HG03025 (cell line): ENCODE results near the gene BHLHE40.

ENCODE experiments used
- ATAC-seq: cut with Tn5 transposase; IDR thresholded peaks from one replicate; pipeline ENCODE4 v1.9.1; 2021; ENCODE audit warnings: mild to moderate bottlenecking, moderate library complexity; ENCODE audit not compliant: unreplicated experiment, low FRiP score

The BHLHE40 gene

GRCh38 chr3:4979428-4980228, at the start of gene BHLHE40:
TSS of gene BHLHE40 (plus strand) at chr3:4979437. CDS start at chr3:4979719, 282 bp downstream.
- ATAC-seq, result peak; percentile 11

GRCh38 chr3:4930501-4930900, 48.7 kb upstream of the BHLHE40 start:
- ATAC-seq, result no peak

DNA sequence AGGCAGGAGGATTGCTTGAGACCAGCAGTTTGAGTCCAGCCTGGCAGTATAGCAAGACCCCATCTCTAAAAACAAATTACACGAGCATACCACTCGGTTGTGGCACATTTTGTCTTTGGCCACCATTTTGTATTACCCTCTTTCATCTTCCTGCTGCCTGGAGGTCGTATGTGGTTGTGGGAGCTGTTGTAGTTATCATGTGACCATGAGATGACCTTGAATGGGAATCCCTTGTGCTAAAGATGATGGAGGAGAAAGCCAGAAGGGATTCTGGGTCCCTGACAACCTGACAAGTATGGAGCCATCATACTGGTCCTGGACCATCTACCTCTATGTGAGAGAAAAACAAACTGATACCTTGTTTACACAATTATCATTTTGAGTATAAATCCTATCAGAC, 45.2 kb upstream of the BHLHE40 start:
- no peak for ATAC-seq

- no peak for ATAC-seq
Observed at GRCh38 chr3:4935347-4935746, 43.9 kb upstream of the BHLHE40 start.

- no peak for ATAC-seq
Observed at GRCh38 chr3:4936982-4937614, 42.1 kb upstream of the BHLHE40 start.

GRCh38 chr3:4938281-4938982, 40.8 kb upstream of the BHLHE40 start:
- no peak for ATAC-seq

DNA sequence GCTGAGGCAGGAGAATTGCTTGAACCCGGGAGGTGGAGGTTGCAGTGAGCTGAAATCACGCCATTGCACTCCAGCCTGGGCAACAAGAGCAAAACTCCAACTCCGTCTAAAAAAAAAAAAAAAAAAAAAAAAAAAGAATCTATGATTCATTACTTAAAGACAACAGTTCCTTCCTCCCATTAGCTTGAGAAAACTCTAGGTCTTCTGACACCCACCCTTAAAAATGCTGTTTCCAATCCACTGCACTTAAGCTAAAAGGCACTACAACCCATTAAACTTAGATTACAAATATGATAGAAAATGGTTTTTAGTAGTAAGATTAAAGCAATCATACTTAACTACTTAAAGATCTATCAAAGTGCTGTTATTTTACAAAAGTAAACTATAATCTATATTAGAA, 40.0 kb upstream of the BHLHE40 start:
- ATAC-seq, result no peak

- no peak for ATAC-seq
Observed at GRCh38 chr3:4940985-4941384, 38.3 kb upstream of the BHLHE40 start.

- ATAC-seq, result no peak
Observed at GRCh38 chr3:4943549-4943948, 35.7 kb upstream of the BHLHE40 start.

GRCh38 chr3:4945324-4945723, 33.9 kb upstream of the BHLHE40 start:
- ATAC-seq, result no peak

- no peak for ATAC-seq
Observed at GRCh38 chr3:4947028-4947427, 32.2 kb upstream of the BHLHE40 start.

DNA sequence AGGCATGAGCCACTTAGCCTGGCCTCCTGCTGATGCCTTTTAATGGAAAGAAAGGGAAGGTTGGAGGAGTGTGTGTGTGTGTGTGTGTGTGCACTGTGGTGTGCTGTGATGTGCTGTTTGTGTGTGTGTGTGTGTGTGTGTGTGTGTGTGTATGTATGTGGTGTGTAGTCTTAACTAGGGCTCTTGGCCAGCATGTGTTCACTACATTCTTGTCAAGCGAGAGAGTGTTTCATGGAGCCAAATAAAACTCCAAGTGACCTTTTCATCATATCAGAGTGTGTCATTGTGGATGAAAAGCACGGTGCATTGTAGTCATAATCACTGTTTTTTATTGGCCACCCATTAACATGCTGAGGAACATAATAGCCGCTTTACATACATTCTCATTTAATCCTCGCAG, 30.8 kb upstream of the BHLHE40 start:
- ATAC-seq, result no peak

GRCh38 chr3:4949004-4949403, 30.2 kb upstream of the BHLHE40 start:
- no peak for ATAC-seq

DNA sequence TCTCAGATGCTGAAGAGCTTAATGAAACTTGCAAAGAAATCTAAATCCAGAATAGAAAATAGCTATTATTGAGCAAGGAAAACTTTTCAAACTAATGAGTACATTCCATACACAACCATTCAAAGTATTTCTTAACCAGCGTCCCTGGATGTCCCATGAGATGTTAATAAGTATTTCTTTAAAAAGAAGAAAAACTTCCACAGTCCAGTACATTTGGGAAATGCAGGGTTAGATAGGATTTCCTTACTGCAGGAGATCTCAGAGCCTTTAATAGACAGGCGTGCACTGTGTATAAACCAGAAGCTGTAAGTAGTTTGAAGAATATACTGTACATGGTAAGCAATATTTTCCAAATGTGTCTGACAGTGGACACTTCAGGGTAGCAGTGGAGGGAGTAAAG, 29.6 kb upstream of the BHLHE40 start:
- no peak for ATAC-seq

GRCh38 chr3:4950351-4950784, 28.9 kb upstream of the BHLHE40 start:
- ATAC-seq, result no peak

- no peak for ATAC-seq
Observed at GRCh38 chr3:4950948-4951347, 28.3 kb upstream of the BHLHE40 start.

GRCh38 chr3:4953119-4953518, 26.1 kb upstream of the BHLHE40 start:
- ATAC-seq, result no peak

- ATAC-seq, result no peak
Observed at GRCh38 chr3:4954256-4955000, 24.8 kb upstream of the BHLHE40 start.

GRCh38 chr3:4956099-4956498, 23.1 kb upstream of the BHLHE40 start:
- no peak for ATAC-seq

DNA sequence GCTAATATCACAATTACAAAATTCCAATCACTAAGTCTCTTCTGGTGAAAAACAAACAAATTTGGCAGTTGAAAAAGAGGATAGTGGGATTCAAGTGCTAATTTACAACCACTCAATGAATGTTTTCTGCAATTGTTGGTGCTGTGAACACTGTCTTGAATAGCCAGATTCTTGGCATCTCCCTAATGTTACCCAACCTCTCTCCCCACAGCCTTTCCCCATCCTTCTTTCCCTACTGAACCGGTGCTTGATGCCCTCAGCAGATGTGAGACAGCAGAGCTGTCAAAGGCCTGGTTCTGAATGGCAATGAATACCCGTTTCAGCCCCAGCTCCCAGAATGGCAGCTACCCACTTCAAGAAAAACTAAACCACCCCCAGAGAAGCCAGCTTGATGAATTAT, 22.5 kb upstream of the BHLHE40 start:
- ATAC-seq, result no peak

DNA sequence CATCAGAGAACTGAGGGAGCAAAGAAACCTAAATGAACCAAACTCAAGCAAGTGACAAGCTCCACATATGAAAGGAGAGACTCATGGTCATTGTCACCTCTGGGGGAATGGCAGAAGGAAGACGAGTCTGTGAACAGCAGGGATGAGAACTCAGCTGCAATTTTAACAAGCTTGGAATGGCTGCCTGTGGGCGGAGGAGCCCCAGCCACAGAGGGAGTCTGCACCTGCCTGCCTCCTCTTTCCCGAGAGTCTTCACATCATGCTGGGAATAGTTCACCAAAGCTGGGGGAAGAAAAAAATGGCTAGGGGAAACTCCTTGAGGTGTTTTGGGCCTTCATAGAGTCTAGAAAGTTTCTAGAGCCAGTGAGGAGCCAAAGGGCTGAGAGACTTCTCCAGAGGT, 21.3 kb upstream of the BHLHE40 start:
- ATAC-seq, result no peak
